ENCODE data around the gene FCHSD2. TPM values are rescaled to one million over a fixed set of nuclear protein-coding genes. Genes with fewer than 3 reads are reported as not detected.

The FCHSD2 gene
- total and polyA plus RNA-seq, 2 donors (not counting 3 experiments of a cell fraction or from before 2014, with no cell fraction given): 20.8 to 56.9 TPM

- TF ChIP-seq POLR2A (IDR thresholded peaks at IDR 0.05; ENCODE audit: low read depth, low read length): no peak
- peak; percentile 64 for TF ChIP-seq FOS (IDR thresholded peaks at IDR 0.05; ENCODE audit: borderline replicate concordance, insufficient read depth, low read length)
- no peak for TF ChIP-seq MAX (IDR thresholded peaks at IDR 0.05; ENCODE audit: insufficient read depth, insufficient read length)
- no peak for TF ChIP-seq JUN (IDR thresholded peaks at IDR 0.05; ENCODE audit: borderline replicate concordance, insufficient read depth, insufficient read length, low read depth)
- TF ChIP-seq CTCF (IDR thresholded peaks at IDR 0.05; ENCODE audit: extremely low read depth in 1 of 2, insufficient read depth in 1 of 2, low read depth in 1 of 2, low read length in 2 of 2): peak; percentile 76 to 85
- TF ChIP-seq EZH2 (IDR thresholded peaks at IDR 0.05; ENCODE audit: borderline replicate concordance, low read depth, low read length, severe bottlenecking): no peak
- TF ChIP-seq GATA2 (IDR thresholded peaks at IDR 0.05; ENCODE audit: insufficient read depth, insufficient read length, low read depth, low read length): no peak
- no peak for TF ChIP-seq POLR2AphosphoS5 (IDR thresholded peaks at IDR 0.05; ENCODE audit: insufficient read depth, low read depth, low read length)
- Histone ChIP-seq H3K4me3 (replicated peaks in 1 of 3; ENCODE audit: insufficient read depth in 1 of 3, low read depth in 1 of 3, low read length in 3 of 3) (no peak overlapping the region), H3K79me2 (ENCODE audit: control insufficient read depth, insufficient read depth, low read length) (no peaks in the 10 kb centered on the region), H3K27me3 (ENCODE audit: control insufficient read depth in 2 of 2, insufficient read depth in 2 of 2, low read length in 2 of 2) (no peaks in the 10 kb centered on the region), H3K9me3 (replicated peaks; ENCODE audit: control insufficient read depth, insufficient read depth, low read length) (no peaks in the 10 kb centered on the region), H3K27ac (ENCODE audit: insufficient read depth, low read depth, low read length) (peak overlapping the region; percentile 90), H4K20me1 (replicated peaks; ENCODE audit: control insufficient read depth, extremely low read depth, insufficient read depth, low read length) (no peaks in the 10 kb centered on the region), H3K9ac (replicated peaks; ENCODE audit: extremely low read depth, insufficient read depth, low read length) (peak overlapping the region; percentile 79), H3K4me1 (ENCODE audit: control insufficient read depth, extremely low read depth, insufficient read depth, low read length) (peaks cover 28% of the 10 kb centered on the region), H3K9me1 (replicated peaks; ENCODE audit: control insufficient read depth, extremely low read depth, insufficient read depth, low read length) (no peaks in the 10 kb centered on the region), H3K36me3 (ENCODE audit: control insufficient read depth in 2 of 2, extremely low read depth in 1 of 2, insufficient read depth in 2 of 2, low read length in 2 of 2) (no peaks in the 10 kb centered on the region), H3K4me2 (ENCODE audit: insufficient read depth, low read length) (peak overlapping the region; percentile 37), H2AFZ (ENCODE audit: low read depth, low read length) (peak overlapping the region; percentile 88)
- TSS peak; percentile 97 for BruUV-seq (replicated peaks)
- ChIA-PET CTCF (interaction anchor here (0.7 to 5.4 kb wide), 56 partner anchors 9 to 579 kb away, joined by 3 to 196 read pairs (median 5); partner anchors contain the start of genes ATG16L2, FCHSD2, P2RY2 and STARD10), POLR2A (interaction anchor here (0.6 to 1.3 kb wide), 7 partner anchors 8 to 350 kb away, joined by 3 to 5 read pairs (median 3); partner anchors contain the start of gene FCHSD2)
- intact Hi-C loops (cut with micrococcal nuclease): loop anchor here (1.0 kb wide), 6 partner anchors 7 to 494 kb away; partner anchors contain the start of gene FCHSD2
- peak; percentile 98 for FAIRE-seq
- peak; percentile 94 for DNase-seq (ENCODE audit: low read depth, low spot score)
- dilution Hi-C loops (cut with MboI; ENCODE audit: extremely low pct_ligation_motif_present, low sequenced_read_pairs): no loop called here
Measured at GRCh38 chr11:73177778-73178539, 35.8 kb upstream of the FCHSD2 start.

Measured in endothelial cell of umbilical vein (primary cell).